Measurements from ENCODE around the gene CETN1.
A peak's percentile ranks its signal among the peaks of the same experiment; 100 is the strongest.

The CETN1 gene

DNA sequence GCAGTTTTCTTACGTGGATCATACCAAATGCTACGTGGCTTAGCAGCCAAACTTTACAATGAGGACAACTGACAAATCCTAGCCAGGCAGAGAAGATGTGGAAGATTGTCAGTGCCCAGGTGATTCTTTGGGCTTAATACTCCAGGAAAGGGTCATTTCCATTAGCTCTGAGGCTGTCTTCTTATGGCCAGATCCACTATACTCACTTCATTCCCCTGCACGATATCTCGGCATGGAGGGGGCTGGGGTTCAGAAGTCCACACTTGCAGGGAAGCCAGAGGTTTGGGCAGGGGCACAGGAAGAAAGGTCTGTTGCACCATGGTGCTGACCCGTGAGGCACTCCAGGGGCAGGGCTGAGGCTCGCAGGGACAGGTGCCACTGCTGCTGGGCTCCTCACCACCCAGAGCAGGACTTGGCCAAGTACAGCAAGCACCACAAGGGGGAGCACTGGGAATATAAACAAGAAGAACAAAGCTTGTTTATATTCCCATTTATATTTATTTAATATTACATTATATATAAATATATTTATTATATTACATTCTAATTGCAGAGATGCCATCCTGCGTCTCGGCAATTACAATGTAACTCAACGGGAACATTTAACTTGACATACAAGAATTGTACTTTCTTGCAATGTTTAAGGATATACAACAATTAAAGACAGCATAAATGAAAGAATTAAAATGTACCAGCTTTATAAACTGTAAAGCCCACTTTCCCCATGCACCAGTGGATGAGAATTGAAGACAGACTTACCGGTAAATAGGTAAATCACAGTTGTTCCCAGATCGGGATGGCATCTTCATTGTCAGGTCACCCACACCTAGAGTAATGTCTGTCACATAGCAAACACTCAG lies 43.8 kb downstream of the CETN1 start:
- peak; percentile 10 to 46 for DNase-seq (ENCODE audit: low read depth in 2 of 2)

DNA sequence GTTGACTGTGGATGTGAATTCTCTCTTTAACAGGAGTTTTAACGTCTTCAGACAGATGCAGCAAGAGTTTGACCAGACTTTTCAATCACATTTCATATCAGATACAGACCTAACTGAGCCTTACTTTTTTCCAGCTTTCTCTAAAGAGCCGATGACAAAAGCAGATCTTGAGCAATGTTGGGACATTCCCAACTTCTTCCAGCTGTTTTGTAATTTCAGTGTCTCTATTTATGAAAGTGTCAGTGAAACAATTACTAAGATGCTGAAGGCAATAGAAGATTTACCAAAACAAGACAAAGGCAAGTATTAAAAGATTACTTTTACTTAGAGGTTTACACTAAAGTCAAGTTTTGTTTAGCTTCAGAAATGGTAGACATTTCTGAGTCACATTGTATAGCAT lies 47.1 kb downstream of the CETN1 start:
- DNase-seq (ENCODE audit: low read depth in 2 of 2): no peak

DNA sequence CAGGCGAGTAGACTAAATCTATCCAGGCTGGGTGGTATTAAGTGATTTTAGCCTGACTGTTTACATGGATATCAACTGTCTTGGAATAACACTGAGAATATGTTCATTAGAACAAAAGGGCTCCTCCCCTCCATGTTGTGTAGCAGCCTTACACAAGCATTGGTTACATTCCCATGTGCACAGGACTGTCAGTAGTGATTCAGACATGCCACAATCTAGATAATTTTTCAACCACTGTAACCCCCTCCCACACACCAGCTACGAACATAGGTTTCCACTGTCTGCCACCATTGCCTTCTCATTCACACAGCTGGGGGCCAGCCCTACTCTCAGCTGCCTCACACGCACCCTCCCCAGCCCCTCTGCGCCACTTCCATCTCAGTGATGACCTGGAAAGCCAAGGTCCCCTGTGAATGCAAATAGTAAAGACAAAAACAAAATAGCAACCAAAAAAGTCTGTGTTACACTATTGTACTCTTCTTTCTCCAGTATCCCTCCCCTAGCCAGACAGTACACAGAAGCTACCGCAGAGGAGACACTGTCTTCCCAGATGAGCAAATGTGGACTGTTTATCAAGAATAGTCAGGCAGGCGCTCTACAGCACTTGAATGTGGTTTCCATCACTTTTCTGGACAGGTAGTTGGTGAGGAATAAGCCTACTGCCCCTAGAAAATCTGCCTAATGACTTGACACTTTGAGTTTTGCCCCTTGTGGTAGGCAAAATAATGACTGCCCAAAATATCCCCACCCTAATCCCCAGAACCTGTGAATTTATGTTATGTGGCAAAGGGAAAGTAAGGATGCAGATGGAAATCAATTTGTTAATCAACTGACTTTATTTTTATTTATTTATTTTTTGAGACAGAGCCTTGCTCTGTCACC lies 49.3 kb downstream of the CETN1 start:
- DNase-seq (ENCODE audit: low read depth in 2 of 2): no peak

- DNase-seq (ENCODE audit: low read depth in 2 of 2): no peak
These were observed 51.4 kb downstream of the CETN1 start for GRCh38 chr18:631560-631959.
